ENCODE data around the gene NAT10. TPM values are rescaled to one million over a fixed set of nuclear protein-coding genes. Genes with fewer than 3 reads are reported as not detected.

NAT10 gene
- total RNA-seq, 2 donors from 2014 or later, result 13.3 to 16.0 TPM

DNA sequence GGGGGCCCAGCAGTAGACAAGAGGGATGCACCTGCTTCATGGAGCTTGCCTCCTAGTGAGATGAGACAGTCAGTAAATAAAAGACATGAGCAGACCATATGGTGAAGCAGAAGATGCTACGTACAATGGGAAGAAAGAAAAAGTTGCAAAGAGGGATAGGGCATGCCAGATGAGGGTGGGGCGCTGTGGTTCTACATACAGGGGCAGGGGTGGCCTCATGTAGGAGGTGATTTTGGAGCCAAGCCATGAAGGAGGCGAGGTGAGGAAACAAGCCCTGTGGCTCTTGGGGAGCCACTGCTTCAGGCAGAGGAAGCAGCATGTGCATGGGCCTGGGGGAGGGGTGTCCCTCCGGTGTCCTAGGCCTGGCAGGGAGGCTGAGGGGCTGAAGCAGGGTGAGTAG lies 15.2 kb downstream of the NAT10 start:
- Histone ChIP-seq H3K4me3 (no peak overlapping the region), H3K27ac (no peak overlapping the region), H3K27me3 (no peaks in the 10 kb centered on the region), H3K4me1 (no peaks in the 10 kb centered on the region), H3K9me3 (no peaks in the 10 kb centered on the region), H3K36me3 (peaks cover 98% of the 10 kb centered on the region)
- no peak for DNase-seq (ENCODE audit: low spot score)
- no peak for TF ChIP-seq CTCF (IDR thresholded peaks at IDR 0.05)

- Histone ChIP-seq H3K36me3 (peaks cover 89% of the 10 kb centered on the region), H3K4me3 (no peak overlapping the region)
- no peak for TF ChIP-seq CTCF (IDR thresholded peaks at IDR 0.05)
Observed at GRCh38 chr11:34124885-34125668, 19.6 kb downstream of the NAT10 start.

GRCh38 chr11:34126959-34127848 lies 21.8 kb downstream of the NAT10 start:
- Histone ChIP-seq H3K4me3 (no peak overlapping the region), H3K27ac (no peak overlapping the region), H3K9me3 (no peaks in the 10 kb centered on the region), H3K27me3 (no peaks in the 10 kb centered on the region), H3K36me3 (peaks cover 89% of the 10 kb centered on the region), H3K4me1 (no peaks in the 10 kb centered on the region)
- no peak for TF ChIP-seq CTCF (IDR thresholded peaks at IDR 0.05)
- DNase-seq (ENCODE audit: low spot score), result no peak

More at GRCh38 chr11:34124885-34125668, 19.6 kb downstream of the NAT10 start:
- no peak for DNase-seq (ENCODE audit: low spot score)
- no peaks in the 10 kb centered on the region for H3K4me1 ChIP-seq
- no peak overlapping the region for H3K27ac ChIP-seq
- no peaks in the 10 kb centered on the region for H3K9me3 ChIP-seq
- H3K27me3 ChIP-seq, result no peaks in the 10 kb centered on the region

GRCh38 chr11:34128824-34129223 lies 23.4 kb downstream of the NAT10 start:
- no peaks in the 10 kb centered on the region for H3K9me3 ChIP-seq
- H3K4me1 ChIP-seq, result peaks cover 0 to 7% of the 10 kb centered on the region in 2 donors
- H3K27ac ChIP-seq, result no peak overlapping the region
- H3K4me3 ChIP-seq, result no peak overlapping the region
- DNase-seq (ENCODE audit: low spot score), result no peak
- H3K36me3 ChIP-seq, result peaks cover 87% of the 10 kb centered on the region
- no peaks in the 10 kb centered on the region for H3K27me3 ChIP-seq
- TF ChIP-seq CTCF (IDR thresholded peaks at IDR 0.05), result no peak

- H3K27ac ChIP-seq, result peak overlapping the region in 1 of 2 donors; percentile 2
- H3K4me1 ChIP-seq, result peaks cover 0 to 7% of the 10 kb centered on the region in 2 donors
- no peaks in the 10 kb centered on the region for H3K27me3 ChIP-seq
- no peaks in the 10 kb centered on the region for H3K9me3 ChIP-seq
- no peak overlapping the region for H3K4me3 ChIP-seq
- no peak for TF ChIP-seq CTCF (IDR thresholded peaks at IDR 0.05)
- no peak for DNase-seq (ENCODE audit: low spot score)
- H3K36me3 ChIP-seq, result peaks cover 88% of the 10 kb centered on the region
Observed at GRCh38 chr11:34132261-34132965, 27.0 kb downstream of the NAT10 start.
